ENCODE data around the gene CASP1.

The CASP1 gene

DNA sequence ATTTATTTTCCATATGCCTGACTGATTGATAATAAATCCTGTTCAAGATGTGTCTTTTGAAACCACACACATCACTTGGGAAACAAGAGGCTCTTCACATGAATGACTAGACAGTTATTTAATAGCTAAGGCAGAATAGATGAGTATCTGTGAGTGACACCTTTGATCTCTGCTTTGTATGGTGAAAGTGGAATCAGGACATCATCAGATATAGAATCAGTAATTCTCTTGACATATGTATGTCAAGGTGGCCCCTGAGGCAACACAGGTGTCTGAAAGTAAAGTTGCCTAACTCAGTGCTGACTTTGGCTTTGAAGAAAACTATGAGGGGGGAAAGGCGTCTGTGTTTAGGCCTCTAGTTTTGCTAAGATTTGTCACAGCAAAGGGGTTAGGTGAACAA lies 55.1 kb downstream of the CASP1 start:
- no peak overlapping the region for H3K4me3 ChIP-seq (ENCODE audit: low read length)
- H3K4me2 ChIP-seq (ENCODE audit: low read depth, low read length), result no peak overlapping the region
- no peak overlapping the region for H3K9ac ChIP-seq (ENCODE audit: low read length)
- peak overlapping the region; percentile 19; the same call in 1 of the 2 replicates for H3K27ac ChIP-seq (ENCODE audit: low read length)
- H3K9me2 ChIP-seq (replicated peaks; ENCODE audit: insufficient read depth, low read length), result no peaks in the 10 kb centered on the region
- TF ChIP-seq EZH2 (optimal IDR thresholded peaks at IDR 0.05; ENCODE audit: low read depth, low read length), result no peak
- H3K36me3 ChIP-seq (replicated peaks; ENCODE audit: insufficient read depth, low read length), result no peaks in the 10 kb centered on the region
- H3K79me2 ChIP-seq (ENCODE audit: low read length), result no peaks in the 10 kb centered on the region
- no peaks in the 10 kb centered on the region for H3K27me3 ChIP-seq (replicated peaks; ENCODE audit: insufficient read depth, low read length)
- H3F3A ChIP-seq (ENCODE audit: insufficient read depth, low read length), result 0 out of 2 replicates have a peak, but pooled peaks cover 4% of the 10 kb centered on the region
- no peaks in the 10 kb centered on the region for H4K20me1 ChIP-seq (ENCODE audit: insufficient read depth, low read length)
- DNase-seq, result peak; percentile 61
- H3K9me3 ChIP-seq (replicated peaks; ENCODE audit: insufficient read depth, low read length), result no peaks in the 10 kb centered on the region
- H3K4me1 ChIP-seq (ENCODE audit: low read length), result peaks cover 19% of the 10 kb centered on the region
- no peak overlapping the region for H2AFZ ChIP-seq (ENCODE audit: low read length)
